HG03442 (cell line): ENCODE data around the gene DENND5B.
"Not testable (repeated sequence)": the region's sequence is repeated elsewhere in the genome, so short reads cannot be mapped to it uniquely, and the experiment has no call there.

Source experiments
- ATAC-seq: cut with Tn5 transposase; IDR thresholded peaks from one replicate; pipeline ENCODE4 v1.9.1; 2021; ENCODE audit warnings: mild to moderate bottlenecking, moderate library complexity; ENCODE audit not compliant: unreplicated experiment

DENND5B gene

GRCh38 chr12:31476437-31476836 lies 114.5 kb downstream of the DENND5B start:
- no peak for ATAC-seq

- not testable (repeated sequence) for ATAC-seq
Measured at GRCh38 chr12:31475610-31476009, 115.3 kb downstream of the DENND5B start.

- no peak for ATAC-seq
Measured at GRCh38 chr12:31474751-31475150, 116.2 kb downstream of the DENND5B start.

GRCh38 chr12:31471823-31472222 lies 119.1 kb downstream of the DENND5B start:
- ATAC-seq = no peak

GRCh38 chr12:31471051-31471450 lies 119.9 kb downstream of the DENND5B start:
- ATAC-seq = no peak

- no peak for ATAC-seq
Measured at GRCh38 chr12:31470459-31470858, 120.5 kb downstream of the DENND5B start.

GRCh38 chr12:31466768-31467167 lies 124.2 kb downstream of the DENND5B start:
- no peak for ATAC-seq

GRCh38 chr12:31465002-31465401 lies 125.9 kb downstream of the DENND5B start:
- ATAC-seq = no peak

- no peak for ATAC-seq
Measured at GRCh38 chr12:31460024-31460423, 130.9 kb downstream of the DENND5B start.

- no peak for ATAC-seq
Measured at GRCh38 chr12:31456562-31456961, 134.4 kb downstream of the DENND5B start.

GRCh38 chr12:31444736-31445135 lies 146.2 kb downstream of the DENND5B start:
- ATAC-seq = no peak

GRCh38 chr12:31440586-31440985 lies 150.3 kb downstream of the DENND5B start:
- no peak for ATAC-seq

- no peak for ATAC-seq
Measured at GRCh38 chr12:31440134-31440533, 150.8 kb downstream of the DENND5B start.

GRCh38 chr12:31431721-31432240 lies 159.2 kb downstream of the DENND5B start:
- ATAC-seq = no peak

- no peak for ATAC-seq
Measured at GRCh38 chr12:31423405-31423804, 167.5 kb downstream of the DENND5B start.

GRCh38 chr12:31412292-31412801 lies 178.6 kb downstream of the DENND5B start:
- no peak for ATAC-seq

- ATAC-seq = no peak
Measured at GRCh38 chr12:31408763-31409162, 182.2 kb downstream of the DENND5B start.

- ATAC-seq = no peak
Measured at GRCh38 chr12:31407562-31407961, 183.4 kb downstream of the DENND5B start.

- peak; percentile 66 for ATAC-seq
Measured at GRCh38 chr12:31406345-31406744, 184.6 kb downstream of the DENND5B start.

GRCh38 chr12:31405021-31405420 lies 185.9 kb downstream of the DENND5B start:
- no peak for ATAC-seq

GRCh38 chr12:31403099-31403607 lies 187.8 kb downstream of the DENND5B start:
- peak; percentile 72 for ATAC-seq

GRCh38 chr12:31393004-31393550 lies 197.9 kb downstream of the DENND5B start:
- ATAC-seq = no peak

GRCh38 chr12:31390991-31391390 lies 199.9 kb downstream of the DENND5B start:
- no peak for ATAC-seq
